ENCODE data around the gene TIMM10B.

The TIMM10B gene

DNA sequence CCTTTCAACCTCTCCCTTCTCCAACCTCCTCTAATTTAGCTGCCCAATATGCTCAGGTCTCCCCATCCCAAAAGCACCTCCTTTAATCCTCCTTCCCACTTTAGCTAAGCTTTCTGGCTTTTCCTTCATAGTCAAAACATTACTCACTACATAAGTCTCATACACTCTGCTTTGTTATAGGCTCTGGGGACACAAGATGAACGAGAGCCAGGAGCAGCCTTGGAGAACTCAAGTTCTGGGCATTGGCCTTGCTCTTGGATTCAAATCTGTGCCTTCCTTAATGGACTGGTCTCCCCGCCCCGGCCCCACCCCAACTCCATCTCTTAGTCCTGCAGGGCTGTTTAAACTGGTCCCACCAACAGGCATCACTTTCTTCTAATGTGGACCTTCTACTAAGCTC, 29.1 kb upstream of the TIMM10B start:
- no peak overlapping the region for H3K4me2 ChIP-seq (ENCODE audit: low read length)
- H3K9me3 ChIP-seq (replicated peaks; ENCODE audit: low read length): no peaks in the 10 kb centered on the region
- H3K4me1 ChIP-seq (ENCODE audit: control insufficient read depth, insufficient read depth, low read length): no peaks in the 10 kb centered on the region
- H3K36me3 ChIP-seq (ENCODE audit: insufficient read depth, low read length): peaks cover 74% of the 10 kb centered on the region
- no peak overlapping the region for H3K4me3 ChIP-seq (ENCODE audit: low read length)
- no peak overlapping the region for H3K9ac ChIP-seq (ENCODE audit: low read depth, low read length)
- no peaks in the 10 kb centered on the region for H3K27me3 ChIP-seq (ENCODE audit: control insufficient read depth, insufficient read depth, low read length)

- Histone ChIP-seq H3K9ac (ENCODE audit: low read depth, low read length) (no peak overlapping the region), H3K27me3 (ENCODE audit: control insufficient read depth, insufficient read depth, low read length) (no peaks in the 10 kb centered on the region), H3K9me3 (replicated peaks; ENCODE audit: low read length) (no peaks in the 10 kb centered on the region), H3K36me3 (ENCODE audit: insufficient read depth, low read length) (peaks cover 84% of the 10 kb centered on the region), H3K4me2 (ENCODE audit: low read length) (no peak overlapping the region), H3K4me3 (ENCODE audit: low read length) (no peak overlapping the region), H3K4me1 (ENCODE audit: control insufficient read depth, insufficient read depth, low read length) (no peaks in the 10 kb centered on the region)
Observed at GRCh38 chr11:6453152-6453551, 28.1 kb upstream of the TIMM10B start.

DNA sequence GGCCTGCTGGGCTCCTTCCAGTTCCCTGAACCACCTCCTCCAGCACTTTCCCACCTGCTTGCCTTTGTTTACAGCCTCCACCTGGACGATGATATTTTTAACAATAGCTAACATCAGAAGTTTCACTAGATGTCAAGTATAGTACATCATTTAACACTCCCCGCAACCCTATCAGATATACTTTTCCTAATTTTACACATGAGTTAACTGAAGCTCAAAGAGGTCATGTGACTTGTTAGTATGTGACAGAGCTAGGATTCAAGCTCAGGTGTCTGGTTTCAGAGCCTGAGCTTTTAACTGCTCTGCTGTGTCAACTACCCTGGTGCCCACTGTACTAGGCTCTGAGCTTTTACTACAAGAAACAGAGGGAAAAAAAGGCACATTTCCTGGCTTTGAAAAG, 26.2 kb upstream of the TIMM10B start:
- H3K27me3 ChIP-seq (ENCODE audit: control insufficient read depth, insufficient read depth, low read length): no peaks in the 10 kb centered on the region
- no peak overlapping the region for H3K4me2 ChIP-seq (ENCODE audit: low read length)
- no peaks in the 10 kb centered on the region for H3K4me1 ChIP-seq (ENCODE audit: control insufficient read depth, insufficient read depth, low read length)
- H3K9me3 ChIP-seq (replicated peaks; ENCODE audit: low read length): no peaks in the 10 kb centered on the region
- peaks cover 89% of the 10 kb centered on the region for H3K36me3 ChIP-seq (ENCODE audit: insufficient read depth, low read length)
- H3K4me3 ChIP-seq (ENCODE audit: low read length): no peak overlapping the region
- H3K9ac ChIP-seq (ENCODE audit: low read depth, low read length): no peak overlapping the region

DNA sequence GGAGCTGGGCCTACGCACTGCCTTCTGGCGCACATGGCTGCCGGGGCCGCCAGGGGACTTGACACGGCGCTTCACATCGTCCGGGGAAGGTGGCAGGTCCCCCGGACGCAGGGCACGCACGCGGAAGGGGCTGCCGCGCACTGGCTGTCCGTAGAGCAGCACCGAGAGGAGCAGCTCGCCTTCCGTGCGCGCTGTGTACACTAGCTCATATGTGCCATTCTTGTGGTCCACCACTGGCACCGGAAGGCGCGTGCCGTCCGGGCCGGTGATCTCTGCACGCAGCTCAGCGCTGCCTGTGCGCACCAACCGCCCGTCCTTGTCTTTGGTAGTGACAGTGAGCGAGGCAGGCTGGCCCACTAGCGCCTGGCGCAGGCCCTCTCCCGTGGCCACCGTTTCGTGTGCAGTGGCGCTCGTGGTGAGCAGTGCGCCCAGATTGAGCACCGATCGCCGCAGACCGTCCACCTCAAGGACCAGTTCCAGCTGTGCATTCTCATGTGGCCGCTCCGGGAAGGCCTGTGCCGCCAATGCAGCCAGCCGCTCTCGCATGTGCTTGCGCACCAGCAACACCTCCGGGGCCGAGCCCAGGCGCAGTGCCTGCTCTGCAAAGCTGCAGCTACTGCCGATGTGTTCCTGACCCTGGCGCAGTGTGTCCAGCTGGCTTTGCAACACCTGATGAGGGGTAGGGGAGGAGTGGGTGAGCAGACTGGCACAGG, 24.8 kb upstream of the TIMM10B start:
- Histone ChIP-seq H3K4me2 (ENCODE audit: low read length) (no peak overlapping the region), H3K9me3 (replicated peaks; ENCODE audit: low read length) (no peaks in the 10 kb centered on the region), H3K27me3 (ENCODE audit: control insufficient read depth, insufficient read depth, low read length) (no peaks in the 10 kb centered on the region), H3K36me3 (ENCODE audit: insufficient read depth, low read length) (peaks cover 84% of the 10 kb centered on the region), H3K9ac (ENCODE audit: low read depth, low read length) (no peak overlapping the region), H3K4me3 (ENCODE audit: low read length) (no peak overlapping the region), H3K4me1 (ENCODE audit: control insufficient read depth, insufficient read depth, low read length) (no peaks in the 10 kb centered on the region)

- H3K9ac ChIP-seq (ENCODE audit: low read depth, low read length): no peak overlapping the region
- H3K9me3 ChIP-seq (replicated peaks; ENCODE audit: low read length): no peaks in the 10 kb centered on the region
- no peaks in the 10 kb centered on the region for H3K27me3 ChIP-seq (ENCODE audit: control insufficient read depth, insufficient read depth, low read length)
- no peak overlapping the region for H3K4me3 ChIP-seq (ENCODE audit: low read length)
- H3K4me2 ChIP-seq (ENCODE audit: low read length): no peak overlapping the region
- H3K4me1 ChIP-seq (ENCODE audit: control insufficient read depth, insufficient read depth, low read length): no peaks in the 10 kb centered on the region
- peaks cover 75% of the 10 kb centered on the region for H3K36me3 ChIP-seq (ENCODE audit: insufficient read depth, low read length)
Observed at GRCh38 chr11:6457581-6458320, 23.6 kb upstream of the TIMM10B start.

GRCh38 chr11:6458352-6459098, 22.8 kb upstream of the TIMM10B start:
- Histone ChIP-seq H3K4me2 (ENCODE audit: low read length) (no peak overlapping the region), H3K9me3 (replicated peaks; ENCODE audit: low read length) (no peaks in the 10 kb centered on the region), H3K27me3 (ENCODE audit: control insufficient read depth, insufficient read depth, low read length) (no peaks in the 10 kb centered on the region), H3K4me1 (ENCODE audit: control insufficient read depth, insufficient read depth, low read length) (no peaks in the 10 kb centered on the region), H3K9ac (ENCODE audit: low read depth, low read length) (no peak overlapping the region), H3K36me3 (ENCODE audit: insufficient read depth, low read length) (peaks cover 71% of the 10 kb centered on the region), H3K4me3 (ENCODE audit: low read length) (no peak overlapping the region)

DNA sequence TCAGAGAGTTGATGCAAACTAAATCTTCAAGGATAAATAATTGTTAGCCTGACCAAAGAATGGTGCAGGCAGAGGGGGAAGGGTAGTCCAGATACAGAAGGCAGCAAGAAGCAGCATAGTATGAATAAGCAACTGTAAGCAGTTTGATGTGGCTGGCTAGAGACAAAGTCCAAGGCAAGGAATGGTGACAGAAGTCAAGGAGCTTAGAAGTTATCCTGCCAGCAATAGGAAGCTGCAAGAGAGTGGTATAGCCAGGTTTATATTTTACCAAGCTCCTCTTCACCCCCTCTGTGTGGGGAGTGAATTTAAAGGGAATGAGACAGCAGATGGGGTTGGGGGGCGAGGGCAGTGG, 22.2 kb upstream of the TIMM10B start:
- no peaks in the 10 kb centered on the region for H3K4me1 ChIP-seq (ENCODE audit: control insufficient read depth, insufficient read depth, low read length)
- H3K9me3 ChIP-seq (replicated peaks; ENCODE audit: low read length): no peaks in the 10 kb centered on the region
- peaks cover 72% of the 10 kb centered on the region for H3K36me3 ChIP-seq (ENCODE audit: insufficient read depth, low read length)
- H3K27me3 ChIP-seq (ENCODE audit: control insufficient read depth, insufficient read depth, low read length): no peaks in the 10 kb centered on the region
- H3K4me3 ChIP-seq (ENCODE audit: low read length): no peak overlapping the region
- H3K4me2 ChIP-seq (ENCODE audit: low read length): no peak overlapping the region
- H3K9ac ChIP-seq (ENCODE audit: low read depth, low read length): no peak overlapping the region

DNA sequence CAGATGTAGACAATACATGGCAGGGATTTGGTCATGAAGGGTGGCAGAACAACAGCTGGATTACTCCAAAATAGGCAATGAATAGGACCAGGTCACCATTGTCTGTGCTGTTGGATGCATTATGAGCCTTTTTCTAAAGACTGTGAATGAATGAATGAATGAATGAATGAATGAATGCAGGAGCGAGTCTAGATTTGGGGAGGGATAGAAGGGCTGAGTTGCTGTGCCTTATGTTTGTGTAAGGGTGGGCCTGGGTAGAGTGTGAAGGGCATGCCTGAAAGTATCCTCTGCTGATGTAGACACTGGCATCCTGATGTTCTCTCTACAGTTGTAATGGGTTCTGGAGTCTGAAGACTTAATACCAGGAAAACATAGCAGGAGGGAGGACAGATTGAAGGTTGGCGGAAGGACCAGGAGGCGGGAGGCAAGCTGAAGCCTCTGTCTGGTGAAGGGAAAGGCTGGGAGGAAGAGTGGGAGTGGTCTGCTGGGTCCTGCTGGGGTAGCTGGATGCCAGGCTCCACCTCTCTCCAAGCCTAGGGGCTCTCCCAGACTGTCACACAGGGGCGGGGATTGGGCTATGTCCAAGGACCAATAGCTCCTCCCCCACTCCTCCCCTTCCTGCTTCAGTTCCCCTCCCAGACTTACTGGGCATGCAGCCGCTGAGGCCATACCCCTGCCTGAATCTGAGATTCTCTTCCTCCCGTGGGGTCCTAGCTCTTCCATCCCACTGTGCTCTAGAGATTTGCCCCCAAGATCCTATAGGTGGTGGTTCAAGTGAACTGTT, 12.4 kb upstream of the TIMM10B start:
- Histone ChIP-seq H3K27me3 (ENCODE audit: control insufficient read depth, insufficient read depth, low read length) (no peaks in the 10 kb centered on the region), H3K4me3 (ENCODE audit: low read length) (no peak overlapping the region), H3K9ac (ENCODE audit: low read depth, low read length) (no peak overlapping the region), H3K36me3 (ENCODE audit: insufficient read depth, low read length) (peaks cover 13% of the 10 kb centered on the region), H3K9me3 (replicated peaks; ENCODE audit: low read length) (no peaks in the 10 kb centered on the region), H3K4me1 (ENCODE audit: control insufficient read depth, insufficient read depth, low read length) (peaks cover 14% of the 10 kb centered on the region), H3K4me2 (ENCODE audit: low read length) (no peak overlapping the region)

GRCh38 chr11:6469599-6469998, 11.7 kb upstream of the TIMM10B start:
- Histone ChIP-seq H3K36me3 (ENCODE audit: insufficient read depth, low read length) (peaks cover 6% of the 10 kb centered on the region), H3K27me3 (ENCODE audit: control insufficient read depth, insufficient read depth, low read length) (no peaks in the 10 kb centered on the region), H3K4me1 (ENCODE audit: control insufficient read depth, insufficient read depth, low read length) (peaks cover 19% of the 10 kb centered on the region), H3K4me3 (ENCODE audit: low read length) (no peak overlapping the region), H3K9ac (ENCODE audit: low read depth, low read length) (no peak overlapping the region), H3K4me2 (ENCODE audit: low read length) (no peak overlapping the region), H3K9me3 (replicated peaks; ENCODE audit: low read length) (no peaks in the 10 kb centered on the region)

- Histone ChIP-seq H3K36me3 (ENCODE audit: insufficient read depth, low read length) (peaks cover 14% of the 10 kb centered on the region), H3K27me3 (ENCODE audit: control insufficient read depth, insufficient read depth, low read length) (no peaks in the 10 kb centered on the region), H3K4me2 (ENCODE audit: low read length) (peak overlapping the region; percentile 97), H3K9me3 (replicated peaks; ENCODE audit: low read length) (no peaks in the 10 kb centered on the region), H3K9ac (ENCODE audit: low read depth, low read length) (peak overlapping the region; percentile 88), H3K4me3 (ENCODE audit: low read length) (peak overlapping the region; percentile 91), H3K4me1 (ENCODE audit: control insufficient read depth, insufficient read depth, low read length) (peaks cover 25% of the 10 kb centered on the region)
Observed at GRCh38 chr11:6472934-6473333, 8.4 kb upstream of the TIMM10B start.
